HepG2 (cell line): ENCODE data around the gene FSTL1. TPM values are rescaled to one million over a fixed set of nuclear protein-coding genes. Genes with fewer than 3 reads are reported as not detected.
A peak's percentile ranks its signal among the peaks of the same experiment; 100 is the strongest.

ENCODE experiments used
- ATAC-seq: fragments of 200-7000 bp; cut with Tn5 transposase; 3 replicates; pipeline ENCODE4 v1.9.1; 2020; ENCODE audit warnings: mild to moderate bottlenecking, moderate library complexity
- BruUV-seq: library from RNA; stranded (reverse); fragments of 400-500 nt; replicated peaks from 2 replicates; lab custom pipeline; 2021; lab: Mats Ljungman, UMichigan
- CTCF ChIA-PET: fragments of 300-600 bp; formaldehyde crosslinking; extraction: SDS; loops from one replicate; lab custom pipeline; 2021; ENCODE audit warnings: low total read pairs, inconsistent platforms, low intra/inter-chr PET ratio; lab: Yijun Ruan, JAX
- POLR2A ChIA-PET: fragments of 350-600 bp; sonication (Branson Sonifier 250); formaldehyde crosslinking; loops from one replicate; lab custom pipeline; 2020; ENCODE audit warnings: antibody characterized with exemption, inconsistent platforms; lab: Yijun Ruan, JAX
- DNase-seq: peaks from one replicate; pipeline ENCODE4 v3.0.0-alpha.2; 2015; ENCODE audit warnings: low spot score
- FAIRE-seq: peaks from 3 replicates; lab custom pipeline; 2011; peaks lifted over from hg19 to GRCh38; lab: Jason Lieb, UNC
- H2AFZ ChIP-seq: one replicate; pipeline ENCODE4 v1.6.1; 2011; ENCODE audit warnings: low read length, inconsistent platforms
- H3K27ac ChIP-seq: fragments of 300-600 bp; 3 replicates; pipeline ENCODE4 v1.8.0; 2011; ENCODE audit warnings: mixed run types, mild to moderate bottlenecking, mixed read lengths, low read length, inconsistent platforms; ENCODE audit not compliant: insufficient read depth; ENCODE audit errors: extremely low read length
- H3K27me3 ChIP-seq, 2 experiments: fragments of 200-600 bp in 1 of 2; 2 replicates in 1 of 2; 3 replicates in 1 of 2; pipeline versions ENCODE4 v1.6.0 to v1.8.0; 2011; ENCODE audit warnings: low read length in 2 of 2, mild to moderate bottlenecking in 2 of 2, moderate library complexity in 2 of 2, inconsistent platforms in 1 of 2; ENCODE audit not compliant: insufficient read depth in 2 of 2, control insufficient read depth in 1 of 2
- H3K36me3 ChIP-seq, 2 experiments: fragments of 200-600 bp in 1 of 2; replicated peaks in 1 of 2; 2 replicates in 1 of 2; 3 replicates in 1 of 2; pipeline versions ENCODE4 v1.5.1 to v1.8.0; 2011; ENCODE audit warnings: low read length in 2 of 2, inconsistent platforms in 1 of 2; ENCODE audit not compliant: insufficient read depth in 2 of 2, control insufficient read depth in 1 of 2
- H3K4me1 ChIP-seq: 2 replicates; pipeline ENCODE4 v1.5.1; 2012; ENCODE audit warnings: low read length, inconsistent platforms; ENCODE audit not compliant: insufficient read depth
- H3K4me2 ChIP-seq: 2 replicates; pipeline ENCODE4 v1.6.0; 2011; ENCODE audit warnings: low read depth, low read length, inconsistent platforms
- H3K4me3 ChIP-seq, 3 experiments: fragments of 200-600 bp in 1 of 3; sonication (generic), shearing (Covaris generic) in 1 of 3; replicated peaks in 1 of 3; 2 replicates each; pipeline ENCODE4 v1.5.1; 2011 to 2016; ENCODE audit warnings: low read length in 3 of 3, inconsistent platforms in 2 of 3, low read depth in 2 of 3, mild to moderate bottlenecking in 2 of 3, control low read depth in 1 of 3, mixed read lengths in 1 of 3; ENCODE audit not compliant: insufficient read depth in 1 of 3
- H3K79me2 ChIP-seq: one replicate; pipeline ENCODE4 v1.6.1; 2011; ENCODE audit warnings: low read length, inconsistent platforms; ENCODE audit not compliant: insufficient read depth
- H3K9ac ChIP-seq: 2 replicates; pipeline ENCODE4 v1.6.0; 2011; ENCODE audit warnings: mild to moderate bottlenecking, low read depth, low read length, inconsistent platforms; ENCODE audit not compliant: insufficient read depth
- H3K9me3 ChIP-seq: 2 replicates; pipeline ENCODE4 v1.5.1; 2012; ENCODE audit warnings: mild to moderate bottlenecking, low read length
- H4K20me1 ChIP-seq: 2 replicates; pipeline ENCODE4 v1.6.0; 2011; ENCODE audit warnings: inconsistent platforms, mild to moderate bottlenecking, low read length, moderate library complexity; ENCODE audit not compliant: insufficient read depth
- ARNT2 ChIP-seq: sonication (generic); formaldehyde crosslinking; IDR thresholded peaks from 2 replicates; pipeline ENCODE4 v1.8.0; 2022; ENCODE audit warnings: mild to moderate bottlenecking, low read depth, missing genetic modification reagents, moderate library complexity
- CBX2 ChIP-seq, 2 experiments: fragments of 200-600 bp in 1 of 2; sonication (generic); formaldehyde crosslinking in 1 of 2; IDR thresholded peaks; 2 replicates each; pipeline versions ENCODE4 v1.7.0 to v1.8.1; 2018 to 2022; ENCODE audit warnings: low read depth in 2 of 2, low read length in 1 of 2, mild to moderate bottlenecking in 1 of 2, missing genetic modification reagents in 1 of 2
- CEBPB ChIP-seq: IDR thresholded peaks from 2 replicates; pipeline ENCODE4 v1.6.1; 2011; ENCODE audit warnings: low read depth, low read length, improper control_type of control experiment, borderline replicate concordance
- CEBPG ChIP-seq: IDR thresholded peaks from 2 replicates; pipeline ENCODE4 v1.6.1; 2016
- CSRNP2 ChIP-seq: sonication (generic); formaldehyde crosslinking; conservative IDR thresholded peaks from 2 replicates; pipeline ENCODE4 v1.8.0; 2022; ENCODE audit warnings: low read depth, missing genetic modification reagents
- EZH2 ChIP-seq: conservative IDR thresholded peaks from 2 replicates; pipeline ENCODE4 v1.6.1; 2012; ENCODE audit warnings: mild to moderate bottlenecking, low read depth, low read length, moderate library complexity
- ISL2 ChIP-seq: sonication (generic); formaldehyde crosslinking; IDR thresholded peaks from 2 replicates; pipeline ENCODE4 v1.5.0; 2020; ENCODE audit warnings: missing genetic modification reagents
- KDM5B ChIP-seq: sonication (generic); formaldehyde crosslinking; IDR thresholded peaks from 2 replicates; pipeline ENCODE4 v1.4.0; 2020; ENCODE audit warnings: missing genetic modification reagents, mild to moderate bottlenecking, borderline replicate concordance
- MLLT10 ChIP-seq: sonication (generic); formaldehyde crosslinking; IDR thresholded peaks from 2 replicates; pipeline ENCODE4 v1.4.0; 2020; ENCODE audit warnings: missing genetic modification reagents
- NCOR1 ChIP-seq: fragments of 200-600 bp; sonication (generic); IDR thresholded peaks from 2 replicates; pipeline ENCODE4 v1.7.0; 2017; ENCODE audit warnings: antibody characterized with exemption, low read length, borderline replicate concordance
- PBX2 ChIP-seq: IDR thresholded peaks from 2 replicates; pipeline ENCODE4 v1.6.1; 2016; ENCODE audit warnings: control low read depth
- SKIL ChIP-seq: sonication (generic); formaldehyde crosslinking; IDR thresholded peaks from 2 replicates; pipeline ENCODE4 v1.8.0; 2022; ENCODE audit warnings: missing genetic modification reagents, mild to moderate bottlenecking, moderate library complexity, borderline replicate concordance
- ZBTB26 ChIP-seq: IDR thresholded peaks from 2 replicates; pipeline ENCODE4 v1.6.1; 2016; ENCODE audit warnings: missing compliant biosample characterization, missing genetic modification reagents, borderline replicate concordance
- ZFP1 ChIP-seq: IDR thresholded peaks from 2 replicates; pipeline ENCODE4 v1.6.1; 2016
- ZNF335 ChIP-seq: sonication (generic); formaldehyde crosslinking; IDR thresholded peaks from 2 replicates; pipeline ENCODE4 v1.4.0; 2020; ENCODE audit warnings: missing genetic modification reagents
- ZNF660 ChIP-seq: sonication (generic); formaldehyde crosslinking; IDR thresholded peaks from 2 replicates; pipeline ENCODE4 v1.5.1; 2020; ENCODE audit warnings: mild to moderate bottlenecking, low read depth, missing genetic modification reagents, borderline replicate concordance
- ZSCAN22 ChIP-seq: sonication (generic); formaldehyde crosslinking; IDR thresholded peaks from 2 replicates; pipeline ENCODE4 v1.4.0; 2020; ENCODE audit warnings: mild to moderate bottlenecking, missing genetic modification reagents
- ZZZ3 ChIP-seq: sonication (generic); formaldehyde crosslinking; IDR thresholded peaks from 2 replicates; pipeline ENCODE4 v1.4.0; 2020; ENCODE audit warnings: missing genetic modification reagents, mild to moderate bottlenecking, borderline replicate concordance
- WGBS: methylation state at CpG from one replicate; pipeline ENCODE4 v1.1.6; 2017; ENCODE audit warnings: low lambda C conversion rate; 5-methylcytosine and 5-hydroxymethylcytosine counted together
- in situ Hi-C: cut with HindIII; loops from 2 replicates; pipeline ENCODE4 v1.10.0; 2017; ENCODE audit warnings: low pct_unique_long_range_greater_than_20kb; ENCODE audit not compliant: extremely low pct_ligation_motif_present
- intact Hi-C: fragments of 100-400 bp; cut with micrococcal nuclease; formaldehyde crosslinking; loops from one replicate; pipeline ENCODE4 v1.10.0; 2022; ENCODE audit not compliant: unreplicated experiment
- polyA plus RNA-seq, 8 experiments: library from polyadenylated mRNA; depleted of rRNA in 3 of 8; stranded (reverse) in 7 of 8; unstranded in 1 of 8; fragments of >200 nt; fragmentation: Illumina TruSeq in 4 of 8; extraction: Trizol in 4 of 8; gene quantifications; 2 replicates each; pipeline versions ENCODE4 v1.2.1 to v1.2.3, GENCODE V29; 2011 to 2016; ENCODE audit warnings: low read depth in 4 of 8, missing spikeins in 1 of 8, mixed read lengths in 1 of 8; ENCODE audit not compliant: insufficient read depth in 1 of 8
- total RNA-seq, 5 experiments: library from RNA; depleted of rRNA; stranded (reverse); fragments of >200 nt; fragmentation: Illumina TruSeq; extraction: Trizol; gene quantifications; 2 replicates each; pipeline ENCODE4 v1.2.3, GENCODE V29; 2016; ENCODE audit warnings: low read depth in 1 of 5

The FSTL1 gene
- total and polyA plus RNA-seq, 2 of the 13 experiments (the other 11 are each of a cell fraction or from before 2014, with no cell fraction given) = 0.07 to 0.29 TPM

- POLR2A ChIA-PET = no interaction called here
- TF ChIP-seq SKIL (CRISPR knock-in tag) (no peak), ARNT2 (CRISPR knock-in tag) (no peak), ZZZ3 (CRISPR knock-in tag) (no peak), CSRNP2 (no peak), ISL2 (no peak), CBX2 (IDR thresholded peaks at IDR 0.05; ENCODE audit: low read depth, low read length) (0 out of 2 replicates have a peak, but pooled peaks have one; percentile 54), CBX2 (CRISPR knock-in tag; IDR thresholded peaks at IDR 0.05; ENCODE audit: low read depth) (no peak), CEBPB (peak; percentile 80), NCOR1 (no peak), ZNF660 (no peak), MLLT10 (CRISPR knock-in tag) (no peak), PBX2 (CRISPR knock-in tag) (no peak), EZH2 (peak; percentile 97), CEBPG (peak; percentile 44; the same call in 1 of the 2 replicates), ZNF335 (CRISPR knock-in tag) (no peak), ZBTB26 (CRISPR knock-in tag) (no peak), ZFP1 (CRISPR knock-in tag) (no peak), ZSCAN22 (CRISPR knock-in tag) (no peak), KDM5B (no peak)
Measured at GRCh38 chr3:120449701-120450599, 842 bp downstream of the FSTL1 start.

More at GRCh38 chr3:120449701-120450599, 842 bp downstream of the FSTL1 start:
- CTCF ChIA-PET = no interaction called here
- H3K79me2 ChIP-seq = no peaks in the 10 kb centered on the region
- BruUV-seq = no TSS peak
- peaks cover 3 to 47% of the 10 kb centered on the region in 2 experiments; a peak in 4 of 5 replicates for H3K27me3 ChIP-seq
- in situ Hi-C loops (no loop called here), intact Hi-C loops (no loop called here)
- no peaks in the 10 kb centered on the region for H3K36me3 ChIP-seq
- FAIRE-seq (no peak), DNase-seq (no peak), ATAC-seq (peak; percentile 59)
- no peaks in the 10 kb centered on the region for H3K9me3 ChIP-seq
- H3K4me2 ChIP-seq = peak overlapping the region; percentile 47
- WGBS = 8% methylated on average over 29 of the region's 32 CpGs
- no peaks in the 10 kb centered on the region for H4K20me1 ChIP-seq
- H3K4me1 ChIP-seq = 0 out of 2 replicates have a peak, but pooled peaks cover 7% of the 10 kb centered on the region
- H3K27ac ChIP-seq = no peak overlapping the region
- H3K9ac ChIP-seq = no peak overlapping the region
- H3K4me3 ChIP-seq = peak overlapping the region; percentile 9 to 62 (median 15); a peak in 4 of 6 replicates
- no peak overlapping the region for H2AFZ ChIP-seq
